IPS DF 4.7 (cell line): ENCODE measurements around the gene PPP2CA.
"Not testable (repeated sequence)": the region's sequence is repeated elsewhere in the genome, so short reads cannot be mapped to it uniquely, and the experiment has no call there.

Experiments used
- DNase-seq: peaks from one replicate; pipeline ENCODE4 v3.0.0-alpha.2; 2013; ENCODE audit warnings: low spot score; ENCODE audit errors: extremely low read depth

Gene PPP2CA

GRCh38 chr5:134195666-134196065, 30.2 kb downstream of the PPP2CA start:
- DNase-seq: no peak

DNA sequence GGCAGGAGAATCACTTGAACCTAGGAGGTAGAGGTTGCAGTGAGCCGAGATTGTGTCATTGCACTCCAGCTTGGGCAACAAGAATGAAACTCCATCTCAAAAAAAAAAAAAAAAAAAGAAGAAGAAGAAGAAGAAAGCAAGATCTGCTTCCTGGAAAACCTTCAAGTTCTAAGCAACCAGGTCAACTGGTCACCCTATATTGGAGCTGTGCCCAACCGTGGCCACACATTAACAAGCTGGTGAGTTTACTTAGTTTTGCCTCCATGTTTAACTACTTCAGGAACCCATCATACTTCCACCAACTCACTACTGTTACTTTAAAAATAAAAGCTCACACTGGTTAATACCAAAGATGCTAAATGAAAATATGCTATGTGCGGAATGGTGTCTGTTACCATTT, 36.8 kb downstream of the PPP2CA start:
- DNase-seq: no peak

DNA sequence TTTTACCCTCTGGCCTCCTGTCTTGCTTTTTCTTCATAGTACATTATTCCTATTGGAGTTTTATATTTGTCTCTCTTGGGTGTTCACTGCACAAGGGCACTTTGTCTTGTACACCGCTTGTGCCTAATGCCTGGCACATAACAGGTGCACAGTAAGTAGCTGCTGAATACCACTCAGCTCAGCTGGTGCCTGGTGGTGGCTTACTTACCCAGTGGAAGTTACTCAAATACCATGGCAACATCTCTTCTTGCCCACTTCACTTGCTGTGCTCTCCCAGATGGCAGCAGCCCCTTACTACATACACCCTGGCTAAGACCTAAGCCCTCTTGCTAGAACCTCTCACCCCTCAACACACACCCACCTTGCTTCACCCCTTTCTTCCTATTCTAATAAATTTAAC, 37.8 kb downstream of the PPP2CA start:
- no peak for DNase-seq

DNA sequence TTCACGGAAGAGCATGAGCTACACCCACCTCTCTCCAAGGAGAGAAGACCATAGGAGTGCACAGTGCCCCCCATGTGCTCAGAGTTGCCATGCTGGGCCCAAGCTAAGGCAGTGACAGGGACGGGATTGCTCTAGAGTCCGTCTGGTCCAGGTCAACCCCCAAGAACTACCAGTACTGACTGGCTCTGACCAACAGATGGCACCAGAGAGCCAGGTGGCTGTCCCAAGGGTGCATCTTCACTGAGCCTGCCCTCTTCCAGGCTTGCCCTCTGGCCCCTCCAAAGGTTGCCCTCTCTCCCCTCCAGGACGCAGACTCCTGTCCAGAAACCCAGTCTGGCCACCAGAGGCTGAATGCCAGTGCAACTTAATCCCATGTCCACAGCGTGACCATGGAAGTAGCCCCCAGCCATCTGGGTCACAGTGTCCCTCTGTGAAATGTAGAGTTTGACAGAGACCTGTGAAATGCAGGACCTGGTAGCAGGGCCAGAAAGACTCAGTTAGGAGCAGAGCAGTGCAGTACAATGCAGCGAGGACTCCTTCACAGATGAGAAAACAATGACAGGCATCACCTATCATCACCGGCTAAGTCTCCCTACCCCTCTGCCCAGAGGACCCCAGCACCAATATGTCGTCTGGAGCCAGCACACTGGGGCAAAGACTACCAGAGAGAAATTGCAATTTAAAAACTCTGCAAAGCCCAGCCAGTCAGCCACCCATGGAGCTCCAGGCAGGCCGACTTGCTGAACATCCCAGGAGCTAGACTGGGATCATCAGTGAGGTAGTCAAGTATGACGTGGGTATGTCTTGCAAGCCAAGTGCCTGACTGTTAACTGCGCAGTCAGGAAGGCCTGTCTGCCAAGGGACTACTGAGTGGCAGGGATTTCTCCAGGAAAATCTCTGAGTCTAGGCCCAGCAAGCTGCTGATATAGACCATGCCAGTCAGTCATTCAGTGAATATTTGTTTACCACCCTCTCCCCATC, 41.4 kb downstream of the PPP2CA start:
- peak; percentile 62 for DNase-seq

DNA sequence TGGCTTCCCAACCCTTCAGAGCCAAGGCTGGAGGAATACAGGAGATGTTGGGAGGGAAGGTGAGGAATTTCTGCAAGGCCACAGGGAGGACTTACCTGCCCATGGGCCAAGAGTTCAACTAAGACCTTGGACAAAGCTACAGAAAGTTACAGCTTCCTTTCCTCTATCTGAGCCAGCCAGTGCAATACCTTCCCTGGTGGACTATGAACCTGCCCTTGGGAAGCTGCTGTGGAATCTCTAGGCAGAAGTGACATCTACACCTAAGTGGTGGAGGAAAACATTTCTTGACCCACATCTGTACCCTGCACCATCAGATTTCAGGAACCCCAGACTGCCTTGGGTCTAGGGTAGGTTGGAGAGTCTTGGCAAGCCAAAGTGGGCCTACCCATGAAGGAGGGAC, 42.4 kb downstream of the PPP2CA start:
- no peak for DNase-seq

DNA sequence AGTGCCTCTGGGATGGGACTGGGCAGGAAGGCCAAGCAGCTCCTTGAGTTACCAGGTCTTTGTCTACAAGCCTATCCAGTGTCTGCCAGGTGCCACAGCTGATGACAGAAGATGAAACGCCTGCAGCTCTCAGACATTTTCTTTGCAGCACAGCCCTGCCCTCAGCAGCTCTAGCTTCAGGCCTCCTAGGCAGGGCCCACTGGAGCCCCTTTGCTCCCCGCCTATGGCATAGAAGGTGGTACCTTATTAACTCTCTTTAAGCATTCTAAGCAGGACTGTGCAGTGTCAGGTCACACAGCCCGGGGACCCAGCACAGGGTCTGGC, 47.8 kb downstream of the PPP2CA start:
- no peak for DNase-seq

DNA sequence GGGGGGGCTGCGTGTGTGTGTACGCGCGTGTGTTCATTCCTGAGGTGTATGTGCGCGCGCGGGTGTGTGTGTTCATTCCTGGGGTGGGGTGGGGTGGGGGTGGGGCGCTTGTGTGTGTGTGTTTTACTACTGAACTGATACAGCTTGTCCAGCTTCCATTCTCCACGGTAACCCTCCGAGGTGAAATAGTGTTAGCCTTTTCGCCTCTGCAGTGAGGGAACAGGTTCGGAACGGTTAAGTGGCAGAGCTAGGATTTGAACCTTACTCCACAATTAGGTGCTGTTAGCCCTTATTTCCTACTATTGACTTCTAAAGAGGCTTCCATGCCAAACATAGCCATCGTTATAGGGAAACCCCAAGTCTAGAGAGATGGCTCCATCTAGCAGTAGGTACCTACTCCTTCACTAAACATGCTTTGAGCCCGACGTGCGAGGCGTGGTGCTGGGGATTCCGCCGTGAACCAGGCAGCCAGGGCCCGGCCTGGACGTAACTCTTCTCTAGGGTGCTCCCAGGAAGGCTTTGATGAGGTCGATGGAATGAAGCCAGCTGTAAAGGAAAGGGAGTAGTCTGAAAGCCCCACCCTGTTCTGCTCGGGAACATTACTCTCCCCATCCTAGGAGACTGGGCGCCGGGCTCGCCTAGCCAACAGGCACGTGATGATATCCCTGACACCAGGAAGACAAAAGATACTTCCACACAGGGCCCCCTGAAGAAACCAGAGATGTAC, 48.3 kb downstream of the PPP2CA start:
- DNase-seq: no peak

- DNase-seq: peak; percentile 33
Measured at GRCh38 chr5:134176511-134177368, 49.1 kb downstream of the PPP2CA start, which contains the start of gene SKP1. Gene SKP1 (minus strand): TSS chr5:134176950. CDS start chr5:134174022, 2,928 bp downstream.

DNA sequence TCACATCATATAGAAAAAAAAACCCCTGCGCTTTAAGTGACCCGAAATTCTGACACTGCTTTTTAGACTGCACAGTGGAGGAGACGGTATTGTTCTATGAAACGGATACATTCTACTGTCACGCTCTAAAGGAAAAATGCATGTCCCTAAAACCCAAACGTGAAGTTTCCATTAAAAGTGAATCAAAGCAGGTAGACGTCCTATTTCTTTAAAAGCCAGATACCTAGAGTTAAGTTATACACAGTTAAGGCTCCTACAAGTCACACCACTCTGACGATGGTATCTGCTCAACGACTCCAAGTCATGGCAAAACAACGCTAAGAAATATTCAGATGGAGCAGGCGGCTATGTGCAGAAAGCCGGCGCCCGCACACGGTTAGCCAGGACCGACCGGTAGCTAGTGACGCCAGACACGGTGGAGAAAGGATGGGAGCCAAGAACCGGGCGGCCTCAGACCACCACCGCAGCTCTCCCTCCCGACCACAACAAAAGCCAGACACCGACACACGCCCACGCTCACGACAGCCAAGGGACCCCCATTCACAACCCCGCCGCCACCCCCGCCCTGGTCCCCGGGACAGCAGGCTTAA, 49.9 kb downstream of the PPP2CA start:
- DNase-seq: no peak

DNA sequence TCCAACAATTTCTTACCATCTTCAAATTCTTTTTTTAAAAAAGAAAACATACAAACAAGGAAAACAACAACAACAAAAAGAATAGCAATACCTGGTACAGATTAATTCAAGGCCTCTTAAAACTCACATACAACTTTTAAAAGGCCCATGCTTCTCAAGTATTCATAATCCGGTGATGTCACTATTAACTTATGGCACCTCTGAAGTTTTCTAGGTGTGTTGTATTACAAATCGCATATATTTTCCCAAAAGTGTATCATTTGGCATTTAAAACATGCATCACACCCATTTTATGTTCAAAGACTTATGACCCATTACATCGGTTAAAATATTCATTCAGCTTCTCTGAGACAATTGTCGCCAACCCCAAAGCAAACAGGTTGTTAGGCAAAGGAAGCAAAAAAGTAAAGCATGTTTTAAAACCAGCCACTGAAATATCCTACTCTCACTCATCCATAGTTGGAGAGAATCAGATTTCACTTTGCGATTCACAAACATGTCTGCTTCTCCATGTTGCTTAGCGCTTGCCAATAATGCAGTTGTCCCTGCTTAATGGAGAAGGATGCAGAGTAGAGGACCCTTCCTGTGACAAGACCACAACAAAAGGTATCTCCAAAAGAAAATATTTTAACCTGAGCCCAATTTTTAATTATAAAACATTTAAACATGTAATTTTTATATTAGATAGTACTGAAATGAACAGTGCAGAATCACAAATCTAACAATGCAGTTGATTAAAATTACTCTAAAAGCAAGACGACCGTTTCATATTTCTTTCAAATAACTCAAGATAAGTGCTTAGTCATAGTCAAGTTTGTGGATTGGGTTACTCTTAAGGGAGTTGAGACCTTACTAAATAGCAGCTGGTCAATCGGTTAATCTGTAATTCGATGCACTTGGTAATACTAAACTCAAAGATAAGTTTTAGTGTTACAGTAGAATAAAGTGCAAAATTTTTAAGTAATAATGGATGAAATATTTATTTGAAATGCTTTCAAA, 50.7 kb downstream of the PPP2CA start:
- no peak for DNase-seq

- DNase-seq: no peak
Measured at GRCh38 chr5:134171972-134172371, 53.9 kb downstream of the PPP2CA start.

GRCh38 chr5:134162592-134162991, 63.3 kb downstream of the PPP2CA start:
- DNase-seq: no peak

GRCh38 chr5:134161513-134162395, 64.1 kb downstream of the PPP2CA start:
- DNase-seq: no peak

GRCh38 chr5:134153657-134154056, 72.2 kb downstream of the PPP2CA start:
- no peak for DNase-seq

DNA sequence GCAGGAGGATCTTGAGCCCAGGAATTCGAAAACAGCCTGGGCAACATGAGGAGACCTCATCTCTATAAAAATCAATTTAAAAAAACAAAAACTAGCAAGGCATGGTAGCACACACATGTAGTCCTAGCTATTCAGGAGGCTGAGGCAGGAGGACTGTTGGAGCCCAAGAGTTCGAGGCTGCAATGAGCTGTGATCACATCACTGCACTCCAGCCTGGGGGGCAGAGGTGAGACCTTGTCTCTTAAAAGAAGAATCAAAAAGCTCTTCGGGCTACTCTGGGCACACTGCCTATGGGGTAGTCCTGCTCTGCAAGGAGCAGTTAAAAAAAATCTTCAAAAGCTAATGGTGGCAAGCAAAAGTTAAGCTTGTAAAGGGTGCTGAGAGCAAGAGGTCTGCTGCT, 72.6 kb downstream of the PPP2CA start:
- no peak for DNase-seq

DNA sequence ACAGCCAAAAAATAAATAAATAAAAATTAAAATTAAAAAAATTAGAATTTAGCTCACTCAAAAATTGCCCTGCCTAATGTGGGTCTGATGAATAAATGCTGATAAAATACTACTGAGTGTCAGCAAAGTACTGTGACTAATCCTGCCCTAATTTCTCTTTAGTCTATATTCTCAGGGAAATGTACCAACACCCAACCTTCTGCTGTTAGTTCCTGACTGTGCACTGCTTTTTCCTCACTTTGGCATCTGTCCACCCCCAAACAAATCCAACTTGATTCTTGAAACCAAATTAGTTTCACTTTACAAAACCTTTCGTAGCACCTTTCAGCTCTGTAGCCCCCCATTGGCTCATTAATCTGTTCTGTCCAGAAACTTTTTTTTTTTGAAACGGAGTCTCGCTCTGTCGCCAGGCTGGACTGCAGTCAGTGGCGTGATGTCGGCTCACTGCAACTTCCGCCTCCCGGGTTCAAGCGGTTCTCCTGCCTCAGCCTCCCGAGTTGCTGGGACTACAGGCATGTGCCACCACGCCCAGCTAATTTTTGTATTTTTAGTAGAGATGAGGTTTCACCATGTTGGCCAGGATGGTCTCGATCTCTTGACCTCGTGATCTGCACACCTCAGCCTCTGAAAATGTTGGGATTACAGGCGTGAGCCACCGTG, 73.6 kb downstream of the PPP2CA start:
- DNase-seq: not testable (repeated sequence)

DNA sequence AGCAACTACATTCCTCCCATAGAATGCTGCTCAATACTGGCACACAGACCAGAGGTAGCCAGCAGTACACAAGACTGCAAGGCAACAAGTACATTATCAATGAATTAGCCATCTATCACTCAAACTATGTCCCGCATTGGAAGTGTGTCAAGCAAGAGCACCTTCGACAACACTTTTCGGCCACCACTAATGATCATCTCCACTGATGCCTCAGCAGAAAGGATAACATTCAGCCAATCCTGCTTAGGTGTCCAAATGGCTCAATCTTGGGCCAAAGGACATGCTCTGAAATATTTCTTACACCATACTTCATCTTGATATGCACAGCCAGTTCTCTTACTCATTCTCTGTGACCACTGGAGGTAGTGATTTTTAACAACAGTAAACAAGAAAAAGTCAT, 74.2 kb downstream of the PPP2CA start:
- DNase-seq: no peak

DNA sequence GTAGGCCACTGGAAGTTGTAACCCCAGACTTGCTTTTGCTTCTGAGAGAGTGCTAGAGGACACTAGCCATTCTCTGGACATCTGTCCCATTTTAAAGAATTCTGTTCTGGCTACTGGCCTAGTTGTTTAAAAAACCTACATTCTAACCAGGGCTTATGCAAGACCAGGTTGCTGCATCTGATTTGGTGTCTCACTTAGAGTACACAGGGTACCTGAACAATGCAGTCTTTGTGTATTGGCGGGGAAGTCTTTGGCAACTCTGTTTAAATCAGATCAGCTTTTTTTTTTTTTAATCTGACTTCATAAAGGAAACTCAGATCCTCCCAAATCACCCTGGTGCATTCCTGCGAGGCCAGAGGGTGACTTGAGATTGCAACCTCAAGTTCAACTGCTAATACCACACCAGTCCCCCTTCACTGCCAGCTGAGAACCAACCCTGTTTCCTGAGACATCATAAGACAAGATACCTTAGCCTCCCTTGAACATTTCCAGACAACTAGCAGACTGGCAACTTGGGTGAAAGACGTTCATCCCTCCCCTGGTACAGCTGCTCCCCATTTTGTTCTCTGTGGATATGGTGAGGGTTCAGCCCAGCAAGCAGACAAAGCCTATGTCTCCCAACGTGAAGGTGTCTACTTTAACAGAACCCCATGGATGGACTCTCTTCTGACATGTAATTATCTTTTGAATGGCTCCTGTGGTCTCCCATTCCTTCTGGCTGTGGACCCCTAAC, 76.1 kb downstream of the PPP2CA start:
- no peak for DNase-seq
